Right atrium auricular region (tissue), 2 donors: ENCODE results near the gene ZNF579. TPM values are rescaled to one million over a fixed set of nuclear protein-coding genes. Genes with fewer than 3 reads are reported as not detected.

Source experiments
- DNase-seq: peaks from one replicate; pipeline ENCODE4 v3.0.0-alpha.2; 2019; ENCODE audit warnings: low spot score
- H3K27ac ChIP-seq, 2 donors: fragments of 200-600 bp; sonication (generic); 1 replicate in 1 of 2; 2 replicates in 1 of 2; pipeline ENCODE4 v1.5.1; 2016 to 2019
- H3K27me3 ChIP-seq, 2 donors: fragments of 200-600 bp; sonication (generic); one replicate each; pipeline versions ENCODE4 v1.5.1 to v1.6.0; 2017 to 2019
- H3K36me3 ChIP-seq: fragments of 200-600 bp; sonication (generic); one replicate; pipeline ENCODE4 v1.5.1; 2016
- H3K4me1 ChIP-seq, 2 donors: fragments of 200-600 bp; sonication (generic); one replicate each; pipeline versions ENCODE4 v1.5.1 to v1.6.0; 2017 to 2019
- H3K4me3 ChIP-seq, 2 donors: fragments of 200-600 bp; sonication (generic); 1 replicate in 1 of 2; 2 replicates in 1 of 2; pipeline ENCODE4 v1.5.1; 2017 to 2019; ENCODE audit warnings: mild to moderate bottlenecking in 1 of 2, moderate library complexity in 1 of 2
- H3K9me3 ChIP-seq, 2 donors: fragments of 200-600 bp; sonication (generic); one replicate each; pipeline ENCODE4 v1.5.1; 2019
- CTCF ChIP-seq, 2 donors: fragments of 200-600 bp; sonication (generic); IDR thresholded peaks; one replicate each; pipeline ENCODE4 v1.5.1; 2019; ENCODE audit warnings: antibody characterized with exemption in 2 of 2
- total RNA-seq, 2 donors: library from RNA; depleted of rRNA; stranded (reverse); fragments of >200 nt; gene quantifications; one replicate each; pipeline ENCODE4 v1.1.0, GENCODE V29; 2016

Gene ZNF579
- total RNA-seq, 2 donors from 2014 or later: 6.2 to 6.4 TPM

GRCh38 chr19:55619286-55619685 is 38.6 kb upstream of the ZNF579 start:
- Histone ChIP-seq H3K4me3 (no peak overlapping the region), H3K36me3 (peaks cover 31% of the 10 kb centered on the region), H3K9me3 (no peaks in the 10 kb centered on the region), H3K4me1 (peaks cover 0 to 15% of the 10 kb centered on the region in 2 donors), H3K27ac (no peak overlapping the region), H3K27me3 (no peaks in the 10 kb centered on the region)
- no peak for DNase-seq
- TF ChIP-seq CTCF (IDR thresholded peaks at IDR 0.05): no peak

- H3K27me3 ChIP-seq: no peaks in the 10 kb centered on the region
- H3K4me1 ChIP-seq: peaks cover 0 to 9% of the 10 kb centered on the region in 2 donors
- no peaks in the 10 kb centered on the region for H3K9me3 ChIP-seq
- H3K36me3 ChIP-seq: peaks cover 31% of the 10 kb centered on the region
- no peak overlapping the region for H3K27ac ChIP-seq
- TF ChIP-seq CTCF (IDR thresholded peaks at IDR 0.05): no peak
- H3K4me3 ChIP-seq: no peak overlapping the region
- DNase-seq: no peak
Measured at GRCh38 chr19:55618426-55618825, 37.8 kb upstream of the ZNF579 start.

- H3K9me3 ChIP-seq: no peaks in the 10 kb centered on the region
- TF ChIP-seq CTCF (IDR thresholded peaks at IDR 0.05): no peak
- no peak overlapping the region for H3K27ac ChIP-seq
Measured at GRCh38 chr19:55617426-55617825, 36.8 kb upstream of the ZNF579 start.

GRCh38 chr19:55616395-55616875 is 35.8 kb upstream of the ZNF579 start:
- Histone ChIP-seq H3K4me3 (no peak overlapping the region), H3K27me3 (no peaks in the 10 kb centered on the region), H3K9me3 (no peaks in the 10 kb centered on the region), H3K27ac (no peak overlapping the region), H3K4me1 (peaks cover 0 to 19% of the 10 kb centered on the region in 2 donors), H3K36me3 (peaks cover 31% of the 10 kb centered on the region)
- no peak for TF ChIP-seq CTCF (IDR thresholded peaks at IDR 0.05)
- DNase-seq: no peak

More at GRCh38 chr19:55617426-55617825, 36.8 kb upstream of the ZNF579 start:
- peaks cover 31% of the 10 kb centered on the region for H3K36me3 ChIP-seq
- H3K4me3 ChIP-seq: no peak overlapping the region
- H3K4me1 ChIP-seq: peaks cover 0 to 9% of the 10 kb centered on the region in 2 donors
- no peaks in the 10 kb centered on the region for H3K27me3 ChIP-seq
- DNase-seq: no peak

GRCh38 chr19:55615543-55616394 is 35.1 kb upstream of the ZNF579 start:
- Histone ChIP-seq H3K27ac (no peak overlapping the region), H3K27me3 (no peaks in the 10 kb centered on the region), H3K36me3 (peaks cover 31% of the 10 kb centered on the region), H3K4me1 (peaks cover 0 to 25% of the 10 kb centered on the region in 2 donors), H3K9me3 (no peaks in the 10 kb centered on the region), H3K4me3 (no peak overlapping the region)
- TF ChIP-seq CTCF (IDR thresholded peaks at IDR 0.05): no peak
- DNase-seq: no peak
